Activated CD8-positive, alpha-beta T cell treated with anti-CD3 and anti-CD28 coated beads, Interleukin-2, amount 10 ng/mL, durations not matched to agents 7 days and 5 days (primary cell): ENCODE measurements around the gene SELENOO. TPM values are rescaled to one million over a fixed set of nuclear protein-coding genes. Genes with fewer than 3 reads are reported as not detected.

ENCODE experiments used
- ATAC-seq: fragments of 150-1000 bp; cut with Tn5 transposase; one replicate; pipeline ENCODE4 v1.10.0; 2021; ENCODE audit warnings: moderate library complexity
- CTCF ChIA-PET: fragments of 350-600 bp; sonication (Branson Sonifier 250); formaldehyde crosslinking; loops from one replicate; lab custom pipeline; 2021; ENCODE audit warnings: antibody characterized with exemption; lab: Charles Lee
- POLR2A ChIA-PET: fragments of 350-600 bp; sonication (Branson Sonifier 250); formaldehyde crosslinking; loops from one replicate; lab custom pipeline; 2021; ENCODE audit warnings: antibody characterized with exemption; lab: Charles Lee
- DNase-seq: peaks from one replicate; pipeline ENCODE4 v3.0.0-alpha.2; 2020
- H3K27ac Mint-ChIP-seq: one replicate; pipeline ENCODE4 v1.8.0; 2021; ENCODE audit warnings: mild to moderate bottlenecking, mixed read lengths
- H3K27me3 Mint-ChIP-seq: one replicate; pipeline ENCODE4 v1.8.0; 2021; ENCODE audit warnings: low read depth, mixed read lengths
- H3K36me3 Mint-ChIP-seq: one replicate; pipeline ENCODE4 v1.8.0; 2021; ENCODE audit warnings: low read depth, mixed read lengths
- H3K4me1 Mint-ChIP-seq: one replicate; pipeline ENCODE4 v1.8.0; 2021; ENCODE audit warnings: low read depth, mixed read lengths
- H3K4me3 Mint-ChIP-seq: one replicate; pipeline ENCODE4 v1.8.0; 2021; ENCODE audit warnings: mild to moderate bottlenecking, mixed read lengths
- H3K9me3 Mint-ChIP-seq: one replicate; pipeline ENCODE4 v1.8.0; 2022; ENCODE audit warnings: mixed read lengths; ENCODE audit not compliant: insufficient read depth
- total RNA-seq, 2 experiments: library from RNA; stranded (reverse); gene quantifications; one replicate each; pipeline ENCODE4 v1.2.3, GENCODE V29; 2021

SELENOO gene
- total RNA-seq, 2 experiments from 2014 or later: 23.6 to 24.4 TPM

GRCh38 chr22:50216684-50217520 is 16.1 kb downstream of the SELENOO start:
- Mint-ChIP-seq H3K4me1 (peaks cover 3% of the 10 kb centered on the region), H3K4me3 (no peak overlapping the region), H3K9me3 (no peaks in the 10 kb centered on the region), H3K36me3 (peaks cover 43% of the 10 kb centered on the region), H3K27me3 (no peaks in the 10 kb centered on the region), H3K27ac (no peak overlapping the region)
- CTCF ChIA-PET: no interaction called here
- ATAC-seq: no peak
- POLR2A ChIA-PET: no interaction called here
- no peak for DNase-seq

- ChIA-PET CTCF (no interaction called here), POLR2A (interaction anchor here (0.7 kb wide), 1 partner anchor 26 kb away, joined by 3 read pairs; no protein-coding TSS in a partner anchor)
- no peak for DNase-seq
- Mint-ChIP-seq H3K27ac (no peak overlapping the region), H3K36me3 (peaks cover 39% of the 10 kb centered on the region), H3K4me3 (no peak overlapping the region), H3K9me3 (no peaks in the 10 kb centered on the region), H3K4me1 (peaks cover 3% of the 10 kb centered on the region), H3K27me3 (no peaks in the 10 kb centered on the region)
- no peak for ATAC-seq
Observed at GRCh38 chr22:50217543-50218152, 16.8 kb downstream of the SELENOO start.

- ChIA-PET CTCF (no interaction called here), POLR2A (interaction anchor here (0.7 kb wide), 1 partner anchor 27 kb away, joined by 3 read pairs; no protein-coding TSS in a partner anchor)
- Mint-ChIP-seq H3K36me3 (peaks cover 38% of the 10 kb centered on the region), H3K4me1 (peaks cover 3% of the 10 kb centered on the region), H3K4me3 (no peak overlapping the region), H3K27me3 (no peaks in the 10 kb centered on the region), H3K9me3 (no peaks in the 10 kb centered on the region), H3K27ac (no peak overlapping the region)
- ATAC-seq (no peak), DNase-seq (no peak)
Observed at GRCh38 chr22:50218153-50218995, 17.6 kb downstream of the SELENOO start.

GRCh38 chr22:50218996-50219727 is 18.4 kb downstream of the SELENOO start:
- Mint-ChIP-seq H3K9me3 (no peaks in the 10 kb centered on the region), H3K27me3 (no peaks in the 10 kb centered on the region), H3K36me3 (peaks cover 39% of the 10 kb centered on the region), H3K4me3 (no peak overlapping the region), H3K27ac (no peak overlapping the region), H3K4me1 (peaks cover 3% of the 10 kb centered on the region)
- POLR2A ChIA-PET: no interaction called here
- DNase-seq: no peak
- no peak for ATAC-seq
- CTCF ChIA-PET: no interaction called here

- Mint-ChIP-seq H3K4me1 (no peaks in the 10 kb centered on the region), H3K9me3 (no peaks in the 10 kb centered on the region), H3K4me3 (no peak overlapping the region), H3K27ac (no peak overlapping the region), H3K36me3 (peaks cover 38% of the 10 kb centered on the region), H3K27me3 (no peaks in the 10 kb centered on the region)
- ChIA-PET POLR2A (no interaction called here), CTCF (no interaction called here)
- ATAC-seq (no peak), DNase-seq (no peak)
Observed at GRCh38 chr22:50219800-50220602, 19.2 kb downstream of the SELENOO start.

- ChIA-PET CTCF (no interaction called here), POLR2A (no interaction called here)
- Mint-ChIP-seq H3K4me1 (no peaks in the 10 kb centered on the region), H3K27me3 (no peaks in the 10 kb centered on the region), H3K4me3 (no peak overlapping the region), H3K9me3 (no peaks in the 10 kb centered on the region), H3K36me3 (peaks cover 35% of the 10 kb centered on the region), H3K27ac (no peak overlapping the region)
- no peak for ATAC-seq
- no peak for DNase-seq
Observed at GRCh38 chr22:50220603-50221409, 20.0 kb downstream of the SELENOO start.

GRCh38 chr22:50221410-50222300 is 20.8 kb downstream of the SELENOO start:
- CTCF ChIA-PET: no interaction called here
- no peak for ATAC-seq

GRCh38 chr22:50222508-50222907 is 21.7 kb downstream of the SELENOO start:
- no peak overlapping the region for H3K27ac Mint-ChIP-seq
- H3K36me3 Mint-ChIP-seq: peaks cover 33% of the 10 kb centered on the region
- H3K4me3 Mint-ChIP-seq: no peak overlapping the region
- DNase-seq (no peak), ATAC-seq (no peak)
- CTCF ChIA-PET: no interaction called here
- H3K4me1 Mint-ChIP-seq: no peaks in the 10 kb centered on the region
- no peaks in the 10 kb centered on the region for H3K9me3 Mint-ChIP-seq
- H3K27me3 Mint-ChIP-seq: no peaks in the 10 kb centered on the region
- POLR2A ChIA-PET: no interaction called here

More at GRCh38 chr22:50221410-50222300, 20.8 kb downstream of the SELENOO start:
- Mint-ChIP-seq H3K27me3 (no peaks in the 10 kb centered on the region), H3K9me3 (no peaks in the 10 kb centered on the region), H3K4me3 (no peak overlapping the region), H3K27ac (no peak overlapping the region), H3K36me3 (peaks cover 33% of the 10 kb centered on the region), H3K4me1 (no peaks in the 10 kb centered on the region)
- POLR2A ChIA-PET: no interaction called here
- DNase-seq: no peak

GRCh38 chr22:50224071-50224470 is 23.3 kb downstream of the SELENOO start:
- DNase-seq (no peak), ATAC-seq (no peak)
- Mint-ChIP-seq H3K27me3 (no peaks in the 10 kb centered on the region), H3K36me3 (peaks cover 34% of the 10 kb centered on the region), H3K4me1 (no peaks in the 10 kb centered on the region), H3K27ac (no peak overlapping the region), H3K4me3 (no peak overlapping the region), H3K9me3 (no peaks in the 10 kb centered on the region)
- ChIA-PET POLR2A (no interaction called here), CTCF (no interaction called here)
